HFFc6 (cell line): ENCODE data around the gene CSTB. TPM values are rescaled to one million over a fixed set of nuclear protein-coding genes. Genes with fewer than 3 reads are reported as not detected.

Experiments
- DNase-seq: peaks from one replicate; pipeline ENCODE4 v3.0.0-alpha.2; 2018
- H3K27ac Mint-ChIP-seq: 2 replicates; pipeline ENCODE4 v1.8.0; 2020; ENCODE audit warnings: mild to moderate bottlenecking, mixed read lengths
- H3K27me3 Mint-ChIP-seq: 2 replicates; pipeline ENCODE4 v1.8.0; 2021; ENCODE audit warnings: mild to moderate bottlenecking, moderate library complexity, mixed read lengths; ENCODE audit not compliant: insufficient read depth
- H3K36me3 Mint-ChIP-seq: 2 replicates; pipeline ENCODE4 v1.8.0; 2021; ENCODE audit warnings: low read depth, mixed read lengths
- H3K4me1 Mint-ChIP-seq: 2 replicates; pipeline ENCODE4 v1.8.0; 2020; ENCODE audit warnings: low read depth, mixed read lengths
- H3K4me3 Mint-ChIP-seq: 2 replicates; pipeline ENCODE4 v1.8.0; 2020; ENCODE audit warnings: mild to moderate bottlenecking, moderate library complexity, mixed read lengths
- H3K9me3 Mint-ChIP-seq: 2 replicates; pipeline ENCODE4 v1.8.0; 2020; ENCODE audit warnings: mild to moderate bottlenecking, mixed read lengths
- total RNA-seq, 6 experiments: library from RNA; stranded (reverse); fragmentation: NEBNext Ultra II Directional; extraction: Animal tissue kit (Norgen Biotek cat#: 25700); gene quantifications; 2 replicates in 1 of 6; 3 replicates in 5 of 6; pipeline ENCODE4 v1.2.3, GENCODE V29; 2021
- TF ChIP-seq, protein P1 (sequence below): fragments of 200-600 bp; sonication (generic); IDR thresholded peaks from 2 replicates; pipeline ENCODE4 v1.5.0; 2021; ENCODE audit warnings: antibody characterized with exemption, mild to moderate bottlenecking

Gene CSTB
- total RNA-seq, 6 experiments from 2014 or later: 56.7 to 71.4 (median 66.9) TPM

DNA sequence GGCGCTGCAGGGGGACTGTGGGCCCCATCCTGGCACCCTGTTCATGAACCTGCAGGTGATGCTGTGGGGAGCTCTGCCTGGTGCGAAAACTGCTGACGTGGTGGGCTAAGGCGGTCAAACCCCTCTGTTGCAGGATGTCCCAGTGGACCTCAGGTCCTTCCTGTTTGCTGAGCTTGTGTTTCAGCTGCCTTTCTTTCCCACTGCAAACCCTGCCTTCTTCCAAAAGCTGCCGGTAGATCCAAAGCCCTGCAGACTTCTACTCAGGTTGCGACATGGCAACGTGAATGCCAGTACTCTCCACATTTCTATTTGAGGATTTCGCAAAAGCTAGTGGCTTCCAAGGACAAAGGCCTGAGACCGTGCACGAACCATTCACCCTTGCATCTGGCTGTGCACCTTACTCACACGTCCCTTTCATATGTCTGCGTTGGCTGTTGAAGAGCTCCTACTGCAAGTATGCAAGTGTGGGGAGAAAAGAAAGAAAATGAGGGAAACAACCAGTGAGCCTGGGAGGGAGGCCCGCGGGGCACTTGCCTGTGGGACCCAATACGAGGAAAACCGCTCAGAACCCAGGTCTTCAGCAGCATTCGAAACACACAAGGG lies 7.1 kb upstream of the CSTB start:
- H3K27ac Mint-ChIP-seq: no peak overlapping the region
- H3K4me3 Mint-ChIP-seq: no peak overlapping the region
- no peaks in the 10 kb centered on the region for H3K9me3 Mint-ChIP-seq
- TF ChIP-seq, protein P1, sequence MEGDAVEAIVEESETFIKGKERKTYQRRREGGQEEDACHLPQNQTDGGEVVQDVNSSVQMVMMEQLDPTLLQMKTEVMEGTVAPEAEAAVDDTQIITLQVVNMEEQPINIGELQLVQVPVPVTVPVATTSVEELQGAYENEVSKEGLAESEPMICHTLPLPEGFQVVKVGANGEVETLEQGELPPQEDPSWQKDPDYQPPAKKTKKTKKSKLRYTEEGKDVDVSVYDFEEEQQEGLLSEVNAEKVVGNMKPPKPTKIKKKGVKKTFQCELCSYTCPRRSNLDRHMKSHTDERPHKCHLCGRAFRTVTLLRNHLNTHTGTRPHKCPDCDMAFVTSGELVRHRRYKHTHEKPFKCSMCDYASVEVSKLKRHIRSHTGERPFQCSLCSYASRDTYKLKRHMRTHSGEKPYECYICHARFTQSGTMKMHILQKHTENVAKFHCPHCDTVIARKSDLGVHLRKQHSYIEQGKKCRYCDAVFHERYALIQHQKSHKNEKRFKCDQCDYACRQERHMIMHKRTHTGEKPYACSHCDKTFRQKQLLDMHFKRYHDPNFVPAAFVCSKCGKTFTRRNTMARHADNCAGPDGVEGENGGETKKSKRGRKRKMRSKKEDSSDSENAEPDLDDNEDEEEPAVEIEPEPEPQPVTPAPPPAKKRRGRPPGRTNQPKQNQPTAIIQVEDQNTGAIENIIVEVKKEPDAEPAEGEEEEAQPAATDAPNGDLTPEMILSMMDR: no peak
- peaks cover 9% of the 10 kb centered on the region for H3K4me1 Mint-ChIP-seq
- no peaks in the 10 kb centered on the region; the same call in none of the 2 replicates for H3K27me3 Mint-ChIP-seq
- no peaks in the 10 kb centered on the region for H3K36me3 Mint-ChIP-seq
- DNase-seq: no peak

DNA sequence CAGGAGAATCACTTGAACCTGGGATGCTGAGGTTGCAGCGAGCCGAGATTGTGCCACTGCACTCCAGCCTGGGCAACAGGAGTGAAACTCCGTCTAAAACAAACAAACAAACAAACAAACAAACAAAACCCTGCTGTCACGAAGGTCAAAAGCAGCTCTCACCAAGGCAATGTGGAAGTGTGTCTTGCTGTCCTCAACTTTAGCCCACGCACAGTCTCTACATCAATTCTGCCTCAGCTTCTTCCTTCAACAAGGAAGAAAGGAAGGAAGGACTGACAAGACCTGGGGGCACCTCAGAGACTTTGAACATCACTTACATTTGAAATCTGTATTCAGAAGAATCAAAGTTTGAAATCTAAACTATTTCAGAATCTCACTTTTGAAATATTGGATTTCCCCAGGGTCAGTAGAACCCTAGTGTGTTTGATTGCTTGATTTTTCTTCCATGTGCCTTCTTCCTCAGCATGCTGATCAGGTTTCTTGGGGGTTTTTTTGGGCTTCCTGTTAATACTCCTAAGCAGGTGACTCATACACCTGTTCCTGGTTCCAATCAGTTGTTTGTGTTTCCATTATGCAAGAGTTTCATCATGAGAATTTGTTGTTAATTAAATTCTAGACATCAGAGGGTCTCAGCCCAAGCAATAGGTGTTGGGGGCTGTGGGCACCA lies 6.5 kb upstream of the CSTB start:
- Mint-ChIP-seq H3K4me3 (no peak overlapping the region), H3K9me3 (no peaks in the 10 kb centered on the region), H3K27ac (no peak overlapping the region), H3K36me3 (no peaks in the 10 kb centered on the region), H3K27me3 (no peaks in the 10 kb centered on the region; the same call in none of the 2 replicates), H3K4me1 (peaks cover 9% of the 10 kb centered on the region)
- TF ChIP-seq, protein P1: no peak
- no peak for DNase-seq

DNA sequence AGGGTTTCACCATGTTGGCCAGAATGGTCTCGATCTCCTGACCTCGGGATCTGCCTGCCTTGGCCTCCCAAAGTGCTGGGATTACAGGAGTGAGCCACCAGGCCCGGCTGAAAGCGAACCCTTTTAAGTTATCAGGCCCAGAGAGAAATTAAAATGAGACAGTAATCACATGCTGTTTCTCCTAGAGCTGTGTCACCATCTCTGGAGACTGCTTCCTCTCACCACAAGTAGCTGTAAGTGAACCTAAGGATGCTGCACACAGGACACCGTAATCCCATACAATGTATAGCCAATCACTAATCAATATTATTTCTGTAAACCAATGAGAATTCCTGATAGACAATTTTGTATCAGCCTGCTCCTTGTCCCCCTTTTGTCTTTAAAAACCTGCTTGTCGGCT lies 5.7 kb upstream of the CSTB start:
- Mint-ChIP-seq H3K36me3 (no peaks in the 10 kb centered on the region), H3K27ac (no peak overlapping the region), H3K9me3 (no peaks in the 10 kb centered on the region), H3K27me3 (no peaks in the 10 kb centered on the region; the same call in none of the 2 replicates), H3K4me1 (peaks cover 9% of the 10 kb centered on the region), H3K4me3 (no peak overlapping the region)
- DNase-seq: no peak
- TF ChIP-seq, protein P1: no peak

DNA sequence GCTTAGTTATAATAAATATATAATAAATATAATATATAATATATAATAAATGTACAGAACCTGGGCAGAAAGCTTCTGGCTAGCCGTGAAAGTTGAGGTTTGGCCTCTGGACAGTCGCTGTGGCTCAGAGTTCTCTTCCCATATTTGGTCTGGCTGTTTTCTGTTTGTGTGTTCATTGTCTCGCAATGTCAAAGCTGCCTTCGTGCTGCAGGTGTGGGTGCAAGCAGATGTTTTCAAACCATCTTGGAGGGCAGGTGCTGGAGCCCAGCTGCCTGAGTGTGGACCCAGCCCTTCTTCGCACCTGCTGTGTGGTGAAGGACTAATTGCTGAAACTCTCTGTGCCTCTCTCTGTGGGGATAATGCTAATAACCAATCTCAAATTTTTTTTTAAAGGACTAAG lies 3.6 kb upstream of the CSTB start:
- peaks cover 20% of the 10 kb centered on the region for H3K4me1 Mint-ChIP-seq
- H3K27me3 Mint-ChIP-seq: peaks cover under 1% of the 10 kb centered on the region
- DNase-seq: no peak
- H3K27ac Mint-ChIP-seq: no peak overlapping the region
- H3K9me3 Mint-ChIP-seq: no peaks in the 10 kb centered on the region
- no peak overlapping the region for H3K4me3 Mint-ChIP-seq
- TF ChIP-seq, protein P1: no peak
- H3K36me3 Mint-ChIP-seq: peaks cover 2% of the 10 kb centered on the region; the same call in 1 of the 2 replicates

DNA sequence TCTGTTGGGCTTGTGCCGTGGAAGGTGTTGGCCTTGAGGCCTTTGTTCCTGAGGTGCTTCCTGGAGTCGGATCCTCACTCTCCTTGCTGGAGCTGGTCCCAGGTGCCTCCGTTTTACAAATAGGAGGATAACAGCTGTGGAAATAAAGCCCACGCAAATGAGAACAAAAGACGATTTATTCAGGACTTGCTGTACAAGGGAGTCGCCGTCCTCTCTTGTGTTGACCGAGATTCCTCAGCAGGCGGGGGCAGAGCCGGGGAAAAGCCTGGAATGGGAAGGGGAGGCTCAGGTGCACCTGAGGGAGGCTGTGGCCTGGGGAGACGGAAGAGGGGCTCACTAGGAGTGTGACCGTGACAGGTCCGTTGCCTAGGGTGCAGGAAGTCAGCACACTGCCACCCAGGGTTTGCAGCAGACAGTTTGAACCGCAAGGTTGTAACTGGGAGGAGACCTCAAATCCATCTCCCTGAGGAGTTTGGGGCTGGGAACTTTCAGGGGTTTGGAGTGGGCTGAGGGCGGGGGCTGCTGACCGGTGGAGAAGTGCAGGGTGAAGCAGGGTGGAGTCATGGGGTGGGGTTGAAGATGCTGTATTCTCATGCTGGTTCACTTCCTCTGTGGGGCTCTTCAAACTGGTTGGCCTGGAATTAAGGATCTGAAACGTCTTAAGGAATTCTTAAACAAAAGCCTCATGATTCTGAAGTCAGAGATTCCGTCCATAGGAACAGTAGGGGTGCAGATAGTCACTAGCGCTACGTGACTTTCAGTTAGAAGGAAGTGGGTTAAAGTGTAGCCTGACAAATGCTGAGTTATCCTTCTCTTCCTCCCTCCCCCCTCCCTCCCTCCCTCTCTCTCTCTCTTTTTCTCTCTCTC lies 2.6 kb upstream of the CSTB start:
- Mint-ChIP-seq H3K4me3 (no peak overlapping the region), H3K4me1 (peaks cover 29% of the 10 kb centered on the region), H3K27me3 (peaks cover 1% of the 10 kb centered on the region), H3K9me3 (no peaks in the 10 kb centered on the region), H3K27ac (no peak overlapping the region), H3K36me3 (peaks cover 11% of the 10 kb centered on the region)
- TF ChIP-seq, protein P1: no peak
- no peak for DNase-seq
